ENCODE data around the gene SYK.
"Not testable (repeated sequence)": the region's sequence is repeated elsewhere in the genome, so short reads cannot be mapped to it uniquely, and the experiment has no call there.

- TF ChIP-seq POU2F2, POLR2AphosphoS5, POLR2A (IDR thresholded peaks at IDR 0.05; ENCODE audit: low read depth, low read length): not testable (repeated sequence)
Observed at GRCh38 chr9:90793024-90793423, 8.6 kb upstream of the SYK start.

Measured in GM12891 (cell line).